Neural cell (in vitro differentiated cells): Measurements from ENCODE around the gene MTHFD1L.
"Not testable (repeated sequence)": the region's sequence is repeated elsewhere in the genome, so short reads cannot be mapped to it uniquely, and the experiment has no call there.

Source experiments
- CTCF ChIP-seq: fragments of 450-650 bp; IDR thresholded peaks from 2 replicates; pipeline ENCODE4 v1.5.1; 2014; ENCODE audit warnings: antibody characterized with exemption, mild to moderate bottlenecking, moderate library complexity; ENCODE audit not compliant: poor library complexity, severe bottlenecking
- EP300 ChIP-seq: fragments of 450-650 bp; conservative IDR thresholded peaks from 2 replicates; pipeline ENCODE4 v1.6.1; 2014; ENCODE audit warnings: antibody characterized with exemption, mild to moderate bottlenecking, moderate library complexity; ENCODE audit not compliant: poor library complexity, severe bottlenecking
- EZH2 ChIP-seq: fragments of 200-600, 300-800 bp; shearing (Covaris generic), sonication (generic); IDR thresholded peaks from 2 replicates; pipeline ENCODE4 v1.6.1; 2014; ENCODE audit warnings: antibody characterized with exemption, low read length, borderline replicate concordance, mild to moderate bottlenecking; ENCODE audit not compliant: insufficient read depth, poor library complexity, severe bottlenecking
- POLR2AphosphoS5 ChIP-seq: IDR thresholded peaks from 2 replicates; pipeline ENCODE4 v1.6.1; 2012
- RAD21 ChIP-seq: fragments of 450-650 bp; conservative IDR thresholded peaks from 2 replicates; pipeline ENCODE4 v1.6.1; 2014; ENCODE audit warnings: antibody characterized with exemption, mild to moderate bottlenecking, moderate library complexity
- REST ChIP-seq: IDR thresholded peaks from 2 replicates; pipeline ENCODE4 v1.6.1; 2012; ENCODE audit warnings: borderline replicate concordance
- SMC3 ChIP-seq: fragments of 450-650 bp; conservative IDR thresholded peaks from 2 replicates; pipeline ENCODE4 v1.6.1; 2014; ENCODE audit warnings: antibody characterized with exemption, mild to moderate bottlenecking, moderate library complexity; ENCODE audit not compliant: poor library complexity
- TAF1 ChIP-seq: IDR thresholded peaks from 2 replicates; pipeline ENCODE4 v1.6.1; 2012; ENCODE audit warnings: low read depth

- not testable (repeated sequence) for TF ChIP-seq TAF1, POLR2AphosphoS5, EZH2, CTCF, EP300, REST, RAD21, SMC3
Measured at GRCh38 chr6:151087055-151087454, 221.6 kb downstream of the MTHFD1L start.
